Loucy (cell line): ENCODE data around the gene CCRL2.

ENCODE experiments used
- CTCF ChIP-seq: fragments of 200-600 bp; sonication (generic); conservative IDR thresholded peaks from 2 replicates; pipeline ENCODE4 v1.5.1; 2014; ENCODE audit warnings: mild to moderate bottlenecking, antibody characterized with exemption, low read length
- EZH2phosphoT487 ChIP-seq: fragments of 200-600 bp; IDR thresholded peaks from 2 replicates; pipeline ENCODE4 v1.6.1; 2018; ENCODE audit warnings: antibody characterized with exemption, mild to moderate bottlenecking, moderate library complexity, borderline replicate concordance

- no peak for TF ChIP-seq CTCF
- no peak for TF ChIP-seq EZH2phosphoT487
These were observed 47.1 kb downstream of the CCRL2 start for GRCh38 chr3:46454209-46454595.
